Activated CD4-positive, alpha-beta T cell treated with anti-CD3 and anti-CD28 coated beads, Interleukin-2, Interleukin-6, amounts not matched to agents 100 ng/mL and 50 ng/mL, durations not matched to agents 16 hours and 8 hours (primary cell): ENCODE results near the gene COL5A1.

ENCODE experiments used
- DNase-seq: peaks from one replicate; pipeline ENCODE4 v3.0.0-alpha.2; 2020

COL5A1 gene

DNA sequence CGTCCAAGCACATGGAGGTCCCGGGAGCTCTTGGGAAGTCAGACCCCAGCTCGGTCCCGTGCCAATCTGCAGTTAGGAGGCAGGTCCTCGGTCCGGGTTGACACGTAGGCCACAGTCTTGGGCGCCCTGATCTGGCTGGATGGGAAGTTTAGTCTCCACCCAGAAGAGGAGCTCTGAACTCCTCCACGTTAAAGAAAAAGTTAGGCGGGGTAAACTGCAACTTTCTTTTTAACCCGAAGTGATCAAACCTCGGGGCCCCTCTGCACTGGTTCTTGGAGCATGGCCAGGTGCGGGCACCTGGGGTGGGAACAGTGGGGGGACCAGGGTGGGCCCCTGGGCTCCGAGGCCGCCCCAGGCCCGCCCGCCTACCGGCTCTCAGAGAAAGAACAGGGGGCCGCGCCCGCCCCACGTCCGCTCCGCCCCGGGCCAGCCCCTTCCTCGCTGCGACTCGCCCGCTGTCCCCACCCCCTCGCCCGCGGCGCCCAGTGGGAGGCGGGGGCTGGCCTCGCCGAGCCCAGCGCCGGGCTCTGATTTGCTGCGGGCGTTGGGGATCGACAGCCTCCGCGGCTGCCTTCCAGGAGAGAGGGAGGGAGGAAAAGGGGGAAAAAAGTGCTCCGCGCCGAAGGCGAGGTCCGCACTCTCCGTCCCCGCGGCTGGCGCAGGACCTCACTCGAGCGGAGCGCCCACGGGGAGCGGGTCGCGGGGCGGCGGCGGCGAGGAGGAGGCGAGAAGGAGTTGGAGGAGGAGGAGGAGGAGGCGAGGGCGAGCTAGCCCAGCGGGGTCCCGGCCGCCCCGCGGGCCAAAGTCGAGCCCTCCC lies at the start of gene COL5A1:
COL5A1 (plus strand) TSS at position 631 of the 817 bp plus-strand sequence. CDS start 385 bp downstream, outside the sequence.
- DNase-seq = peak; percentile 12

DNA sequence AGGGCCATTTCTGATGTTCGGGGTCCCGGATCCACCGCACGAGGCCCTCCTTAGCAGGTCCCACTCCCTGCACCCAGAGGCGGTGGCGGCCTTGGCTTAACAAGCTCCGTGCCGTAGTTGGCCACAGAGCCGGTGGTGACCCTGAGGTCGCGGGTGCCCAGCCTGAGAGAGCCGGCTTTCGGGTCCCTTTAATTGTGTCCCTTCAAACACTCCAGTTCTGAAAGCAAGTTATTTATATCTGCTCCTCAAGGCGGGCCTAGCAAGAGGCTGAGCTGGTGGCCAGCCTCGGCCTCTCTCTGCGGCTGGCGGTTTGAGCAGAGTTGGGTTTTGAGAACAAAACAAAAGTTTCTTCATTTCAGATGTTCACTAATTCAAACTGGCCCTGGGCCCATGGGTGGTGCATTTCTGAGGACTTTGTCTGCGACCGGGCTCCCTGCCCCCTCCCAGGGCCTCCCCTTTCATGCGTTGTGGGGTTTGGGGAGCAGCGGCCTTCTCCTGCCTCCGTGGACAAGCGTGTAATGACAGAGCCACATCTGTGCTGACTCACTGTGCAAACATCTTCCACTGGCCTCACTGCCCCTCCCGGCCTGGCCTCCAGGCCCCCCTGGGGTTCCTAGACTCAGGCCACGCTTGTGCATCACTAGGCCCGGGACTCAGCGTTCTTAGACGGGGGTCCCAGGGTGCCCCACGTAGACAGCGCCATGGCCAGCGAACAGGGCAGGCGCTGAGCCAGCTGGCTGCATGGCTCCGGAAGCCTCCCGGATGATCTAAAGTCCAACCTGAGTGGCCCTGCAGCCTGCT lies 49.4 kb upstream of the COL5A1 start:
- DNase-seq = no peak

DNA sequence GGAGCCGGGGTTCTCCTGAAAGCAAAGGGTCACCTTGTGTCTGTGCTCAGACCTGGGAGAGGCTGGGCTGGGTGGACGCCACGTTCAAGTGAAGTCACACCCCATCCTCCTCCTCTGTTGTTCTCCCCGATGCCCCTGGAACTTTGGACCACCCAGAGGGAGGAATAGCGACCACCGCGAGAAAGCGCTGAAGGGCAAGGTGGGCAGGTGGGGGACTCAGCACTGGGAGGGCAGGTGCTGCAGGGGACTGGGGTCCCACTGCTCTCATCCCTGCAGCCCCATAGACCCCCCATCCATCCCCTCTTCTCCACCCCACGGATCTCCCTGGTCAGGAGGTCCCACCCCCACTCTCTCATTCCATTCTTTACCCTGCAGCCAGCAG lies 48.8 kb upstream of the COL5A1 start:
- no peak for DNase-seq

DNA sequence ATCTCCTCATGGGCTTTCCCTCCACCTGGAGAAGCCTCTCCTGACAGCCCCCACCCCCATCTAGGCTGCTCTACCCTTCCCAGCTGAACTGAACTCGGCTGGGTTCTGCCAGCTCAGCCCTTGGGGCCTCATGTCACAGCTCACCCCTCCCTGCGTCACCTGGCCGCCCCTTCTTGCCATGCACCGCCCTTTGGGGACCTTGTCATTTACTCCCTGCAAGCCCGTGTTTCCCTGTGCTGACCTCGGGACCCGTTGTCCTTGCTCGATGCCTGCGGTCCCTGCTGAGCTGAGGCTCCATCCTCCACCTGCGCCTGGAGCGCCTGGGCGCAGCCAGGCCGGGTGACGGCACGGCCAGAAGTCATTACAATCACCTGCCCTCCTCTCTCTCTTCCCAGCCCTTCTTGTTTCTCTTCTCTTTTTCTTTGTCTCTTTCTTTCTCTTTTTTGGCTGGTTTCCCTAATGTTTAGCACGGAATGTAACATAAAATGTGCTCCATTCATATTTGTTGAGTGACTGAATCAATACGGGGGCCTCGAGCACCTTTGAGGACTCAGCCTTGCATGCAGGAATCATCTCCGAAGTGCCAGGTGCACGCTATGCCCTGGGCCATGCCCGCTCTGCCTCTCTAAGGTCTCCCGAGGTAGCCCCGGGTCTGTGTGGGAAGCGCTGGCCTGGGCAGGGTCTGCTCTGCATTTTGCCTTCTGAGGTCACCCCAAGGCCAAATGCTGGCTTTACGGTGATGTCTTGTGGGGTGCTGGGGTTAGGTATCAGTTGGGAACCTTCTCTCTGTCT lies 48.1 kb upstream of the COL5A1 start:
- DNase-seq = no peak

DNA sequence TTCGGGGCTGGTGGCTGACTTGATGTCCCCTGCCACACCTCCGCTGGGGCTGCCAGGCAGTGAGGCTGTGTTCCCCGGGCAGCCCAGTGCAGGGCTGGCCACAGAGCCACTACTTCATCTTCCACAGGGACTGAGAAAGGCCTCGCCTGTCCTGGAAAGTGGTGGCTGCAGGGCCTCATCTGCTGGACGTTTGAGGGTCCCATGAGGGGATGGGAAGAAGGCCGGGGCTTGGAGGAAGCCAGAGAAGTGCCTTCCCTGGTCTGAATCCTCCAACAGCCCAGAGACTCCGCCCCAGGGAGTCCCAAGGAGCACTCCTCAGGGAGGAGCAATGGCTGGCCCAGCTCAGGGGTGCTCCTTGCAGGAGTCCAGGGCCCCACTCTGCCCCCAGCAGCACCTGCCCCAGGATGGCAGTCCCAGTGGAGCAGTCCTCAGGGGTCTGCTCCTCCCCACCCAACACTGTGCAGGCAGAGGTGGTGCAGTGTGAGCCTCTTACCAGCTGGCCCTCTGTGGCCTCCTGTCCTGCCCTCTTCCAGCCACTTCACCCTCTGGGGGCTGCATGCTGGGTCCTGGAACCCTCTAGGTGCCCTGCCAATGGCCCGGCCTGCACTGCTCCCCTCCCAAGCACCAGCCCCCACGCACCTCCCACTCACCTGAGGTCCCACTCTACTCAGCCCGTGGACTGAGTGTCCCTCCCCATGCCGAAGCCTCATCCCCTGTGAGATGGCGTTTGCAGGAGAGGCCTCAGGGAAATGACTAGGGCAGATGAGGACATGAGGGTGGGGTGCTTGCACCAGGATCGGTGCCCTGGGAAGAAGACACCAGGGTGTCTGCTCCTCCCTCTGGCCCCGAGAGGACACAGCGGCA lies 47.3 kb upstream of the COL5A1 start:
- no peak for DNase-seq

DNA sequence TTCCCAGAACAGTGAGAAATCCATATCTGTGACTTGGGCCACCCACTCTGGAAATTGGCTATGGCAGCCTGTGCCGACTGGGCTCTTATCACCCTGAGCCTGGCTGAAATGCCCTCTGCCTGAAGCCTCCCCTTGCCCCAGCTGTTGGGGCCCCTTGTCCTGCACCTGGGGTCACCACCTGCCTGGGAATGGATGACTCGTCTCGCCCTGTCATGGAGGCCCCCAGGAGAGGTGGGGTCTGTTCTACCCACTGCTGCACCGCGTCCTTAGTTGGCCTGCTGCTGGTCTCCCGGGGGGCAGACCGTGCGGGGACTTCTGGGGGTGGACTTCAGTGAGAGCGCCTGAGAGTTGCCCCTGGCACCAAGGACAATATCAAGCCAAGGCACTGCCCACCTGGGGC lies 46.6 kb upstream of the COL5A1 start:
- DNase-seq = no peak

DNA sequence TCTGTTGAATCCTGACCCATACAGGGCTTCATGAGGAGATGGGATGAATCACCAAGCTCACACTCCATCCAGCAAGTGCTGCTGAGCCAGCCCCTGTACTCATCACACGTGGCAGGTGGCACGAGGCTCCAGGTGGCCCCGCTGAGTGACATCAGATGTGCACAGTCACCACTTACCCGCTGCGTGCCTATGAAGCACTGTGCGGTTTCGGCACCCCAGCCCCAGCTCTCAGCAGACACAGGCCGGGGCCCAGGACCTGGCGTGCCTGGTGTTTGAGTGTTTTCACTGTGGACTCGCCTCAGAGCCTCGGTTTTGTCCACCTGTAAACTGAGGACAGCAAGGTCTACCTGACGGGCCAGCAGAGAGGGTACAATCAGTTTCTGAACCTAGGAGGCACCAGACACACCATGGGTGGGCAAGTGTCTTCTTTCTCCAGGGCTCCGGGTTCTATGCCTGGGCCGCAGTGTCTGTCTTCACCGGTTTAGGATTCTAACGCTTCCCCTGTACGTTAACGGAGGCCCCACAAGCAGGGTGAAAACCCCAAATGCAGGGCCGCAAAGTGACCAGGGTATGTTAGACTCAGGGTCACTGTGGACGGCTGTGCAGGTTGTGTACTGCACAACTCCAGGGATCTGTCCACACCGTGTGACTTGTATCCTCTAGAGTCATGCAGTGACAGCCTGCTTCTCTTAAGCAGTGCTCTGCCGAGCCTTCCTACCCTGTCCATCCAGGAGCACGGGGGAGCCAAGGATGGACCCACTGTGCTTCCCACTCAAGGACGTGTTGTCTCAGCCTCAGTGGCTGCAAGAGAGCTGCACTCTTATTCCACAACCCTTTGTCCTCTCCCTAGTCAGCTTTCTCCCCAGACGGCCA lies 44.3 kb upstream of the COL5A1 start:
- no peak for DNase-seq

DNA sequence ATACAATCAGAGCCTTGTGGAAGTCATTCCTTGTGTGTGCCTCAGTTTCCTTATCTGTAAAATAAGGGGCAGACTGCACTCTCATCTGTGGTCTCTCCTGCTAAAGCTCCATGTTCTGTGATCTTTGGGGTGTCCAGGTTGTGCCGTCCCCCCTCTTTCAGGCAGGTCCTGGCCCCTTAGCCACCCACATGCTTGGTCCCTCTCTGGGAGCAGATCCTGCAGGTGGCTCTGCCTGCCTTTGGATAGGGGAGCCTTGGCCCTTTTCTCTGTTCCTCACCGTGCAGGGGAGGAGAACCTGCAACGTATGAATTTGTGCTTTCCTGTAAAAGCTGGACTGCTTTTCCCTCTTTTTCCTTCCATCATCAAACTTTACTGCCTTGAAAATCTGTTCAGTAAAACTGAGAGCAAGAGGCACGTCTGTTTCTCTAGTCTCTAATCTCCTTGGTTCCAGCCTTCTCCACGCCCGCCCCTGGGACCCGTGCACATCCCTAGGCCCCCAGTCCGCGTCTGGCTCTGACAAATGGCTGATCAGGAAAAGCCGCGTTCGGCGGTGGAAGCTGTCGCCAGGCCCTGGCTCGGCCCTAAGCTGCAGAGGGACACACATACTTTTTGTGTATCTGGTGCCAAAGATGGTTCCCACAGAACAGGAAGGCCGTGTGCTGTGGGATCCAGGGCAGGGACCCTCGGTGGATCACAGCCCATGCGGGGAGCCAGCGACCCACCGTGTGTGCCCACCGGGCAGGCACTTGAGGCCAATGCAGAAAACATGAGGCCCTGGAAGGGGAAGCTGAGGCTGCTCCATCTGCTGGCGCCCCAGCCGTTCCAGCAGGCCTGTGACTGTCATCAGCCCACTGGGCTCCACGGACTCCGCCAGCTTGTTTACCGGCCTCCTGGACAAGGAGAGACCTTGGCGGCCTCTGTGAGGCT lies 43.4 kb upstream of the COL5A1 start:
- DNase-seq = no peak

DNA sequence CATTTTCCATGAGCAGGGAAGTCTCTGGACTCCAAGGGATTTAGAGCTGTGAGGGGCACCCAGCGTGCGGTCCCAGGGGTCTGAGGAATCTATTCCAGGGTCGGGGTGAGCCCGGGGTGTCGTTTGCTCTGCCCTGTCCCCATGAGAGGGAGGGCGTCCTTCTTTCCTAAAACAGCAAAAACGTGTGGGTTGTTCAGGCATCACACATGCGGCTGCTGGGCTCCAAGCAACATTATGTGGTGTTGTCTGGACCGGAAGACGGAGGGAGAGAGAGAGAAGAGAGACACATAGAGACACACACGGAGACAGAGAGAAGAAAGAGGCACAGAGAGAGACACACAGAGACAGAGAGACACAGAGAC lies 42.7 kb upstream of the COL5A1 start:
- DNase-seq = no peak

DNA sequence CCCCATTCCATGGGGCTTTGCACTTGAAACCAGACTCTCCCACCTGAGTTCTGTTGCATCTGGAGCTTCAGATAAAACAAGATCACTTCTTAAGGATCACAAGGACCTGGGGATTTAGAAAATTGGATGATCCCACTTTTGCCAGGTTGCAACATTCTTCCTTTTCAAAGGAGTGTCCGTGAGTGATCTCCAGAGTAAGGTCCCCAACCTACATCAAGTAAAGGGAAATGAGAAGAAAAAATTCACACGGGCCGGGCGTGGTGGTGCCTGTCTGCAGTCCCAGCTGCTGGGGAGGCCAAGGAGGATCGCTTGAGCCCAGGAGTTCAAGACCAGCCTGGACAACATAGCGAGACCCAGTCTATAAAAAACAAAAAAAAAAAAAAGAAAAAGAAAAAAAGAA lies 41.2 kb upstream of the COL5A1 start:
- no peak for DNase-seq

DNA sequence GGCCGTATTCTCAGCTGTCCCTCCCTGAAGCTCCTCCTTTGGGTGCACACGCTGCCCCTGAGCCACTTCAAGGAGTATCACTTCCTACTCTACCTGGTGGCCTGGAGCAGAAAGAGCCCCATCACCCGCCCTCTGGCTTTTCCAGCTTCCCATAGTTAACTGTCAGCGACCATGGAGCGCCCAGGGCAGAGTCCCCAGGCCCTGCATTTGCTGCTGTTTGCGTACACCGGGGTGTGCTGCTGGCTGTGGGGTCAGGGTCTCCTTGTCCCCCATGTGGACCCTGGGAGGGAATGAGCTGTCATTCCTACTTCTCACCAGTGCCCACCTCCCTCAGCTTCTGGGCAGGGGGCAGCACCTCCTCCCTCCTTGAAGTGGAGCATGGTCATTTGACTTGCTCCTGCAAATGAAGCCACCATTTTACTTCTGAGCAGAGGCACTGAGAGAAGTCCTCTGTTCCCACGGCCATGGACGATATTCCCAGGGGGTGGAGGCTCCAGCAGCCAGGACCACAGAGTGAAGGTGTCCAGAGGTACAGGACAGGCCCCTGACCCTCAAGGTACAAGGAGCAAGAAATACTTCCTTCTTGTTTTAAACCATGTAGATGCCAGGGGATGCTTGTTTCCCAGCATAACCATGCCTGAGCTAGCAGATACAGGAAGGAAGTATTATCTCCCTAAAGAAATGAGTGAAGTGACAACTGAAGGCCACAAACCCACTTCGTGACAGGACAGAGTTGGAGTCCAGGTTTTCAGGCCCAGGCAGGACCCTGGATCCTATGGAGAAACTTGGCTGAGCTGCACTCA lies 40.6 kb upstream of the COL5A1 start:
- no peak for DNase-seq

DNA sequence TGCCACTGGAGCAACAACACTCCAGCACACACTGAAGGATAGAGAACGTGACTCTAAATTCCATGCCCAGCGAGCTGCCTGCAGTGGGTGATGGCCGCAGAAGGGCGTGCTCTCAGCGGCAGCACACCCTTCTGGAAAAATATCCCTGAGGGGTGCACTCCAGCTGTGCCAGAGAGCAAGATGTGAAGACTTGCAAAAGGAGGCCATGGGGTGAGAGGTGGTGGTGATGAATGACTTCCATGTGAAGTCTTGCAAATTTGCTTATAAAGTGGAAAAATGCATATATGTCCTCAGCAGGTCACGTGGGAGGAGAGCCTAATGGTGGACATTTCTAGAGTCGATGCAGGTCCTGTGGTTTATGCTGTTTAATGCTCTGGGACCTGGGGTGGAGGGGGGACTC lies 39.8 kb upstream of the COL5A1 start:
- DNase-seq = no peak

DNA sequence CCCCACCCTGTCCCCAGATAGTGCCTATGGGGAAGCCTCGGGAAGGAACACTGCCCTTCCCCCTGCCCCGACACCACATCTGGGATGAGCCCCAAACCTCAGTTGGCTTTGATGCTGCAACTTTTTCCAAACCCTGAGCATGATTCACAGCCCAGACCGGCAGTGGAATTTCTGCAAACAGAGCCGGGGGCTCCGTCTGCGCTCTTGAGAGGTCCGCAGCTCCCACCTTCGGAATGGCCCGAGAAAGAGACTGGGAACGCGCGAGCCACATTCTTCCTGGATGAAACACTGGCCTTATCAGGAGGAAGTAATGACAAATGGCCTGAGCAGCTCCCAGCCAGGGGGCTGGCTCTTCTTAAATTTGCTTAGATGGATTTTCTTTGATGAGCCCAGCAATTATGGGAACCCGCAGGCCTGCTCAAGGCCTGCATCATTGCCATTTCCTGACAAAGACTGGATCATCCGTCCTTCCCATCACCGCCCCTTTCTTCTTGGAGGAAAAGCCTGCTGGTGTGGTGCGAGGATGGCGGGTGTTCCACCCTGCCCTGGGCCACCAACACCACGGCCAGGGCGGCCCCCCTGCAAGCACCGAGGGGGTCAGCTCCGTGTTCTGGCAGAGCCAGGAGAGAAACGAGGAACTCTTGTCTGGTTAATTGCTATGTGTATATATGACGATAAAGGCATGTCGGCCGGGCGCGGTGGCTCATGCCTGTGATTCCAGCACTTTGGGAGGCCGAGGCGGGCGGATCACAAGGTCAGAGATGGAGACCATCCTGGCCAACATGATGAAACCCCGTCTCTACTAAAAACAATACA lies 38.8 kb upstream of the COL5A1 start:
- no peak for DNase-seq

DNA sequence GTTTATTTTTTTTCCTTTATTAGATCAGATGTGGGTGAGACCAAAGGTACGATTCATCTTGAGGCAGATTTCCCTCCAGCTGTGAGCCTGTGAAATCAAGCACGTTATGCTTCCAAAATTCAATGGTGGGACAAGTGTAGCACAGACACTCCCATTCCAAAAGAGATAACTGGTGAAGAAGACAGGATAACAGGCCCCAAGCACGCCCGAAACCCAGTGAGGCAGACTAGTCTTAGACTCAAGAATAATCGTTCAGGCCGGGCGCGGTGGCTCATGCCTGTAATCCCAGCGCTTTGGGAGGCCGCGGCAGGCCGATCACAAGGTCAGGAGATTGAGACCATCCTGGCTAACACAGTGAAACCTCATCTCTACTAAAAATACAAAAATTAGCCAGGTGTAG lies 36.8 kb upstream of the COL5A1 start:
- no peak for DNase-seq

DNA sequence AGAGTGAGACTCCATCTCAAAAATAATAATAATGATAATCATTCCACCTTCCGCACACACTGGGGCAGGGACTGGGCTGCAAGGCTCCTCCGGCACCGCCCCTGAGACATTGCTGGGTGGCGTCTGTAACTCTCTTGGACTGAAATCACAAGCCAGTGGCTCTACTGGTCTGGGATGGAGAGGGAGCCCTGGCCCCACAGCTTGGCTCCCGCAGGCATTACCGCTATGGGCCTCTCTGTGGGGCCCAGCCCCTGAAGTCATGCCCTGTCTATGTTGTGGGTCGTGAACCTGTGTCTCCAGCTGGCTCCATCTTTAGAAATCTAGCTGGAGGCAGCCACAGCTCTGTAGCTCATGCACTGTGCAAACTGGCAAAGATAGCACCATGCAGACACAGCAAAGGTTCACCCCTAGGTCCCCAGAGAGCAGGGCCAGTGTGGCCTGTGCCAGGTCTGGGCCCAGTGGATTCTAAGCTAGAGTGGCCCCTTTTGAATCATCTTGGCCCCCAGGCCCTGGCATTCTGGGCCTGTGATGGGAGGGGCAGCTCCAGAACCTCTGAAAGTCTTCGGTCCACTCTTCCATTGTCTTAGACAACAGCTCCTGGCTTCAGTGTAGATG lies 36.1 kb upstream of the COL5A1 start:
- no peak for DNase-seq

DNA sequence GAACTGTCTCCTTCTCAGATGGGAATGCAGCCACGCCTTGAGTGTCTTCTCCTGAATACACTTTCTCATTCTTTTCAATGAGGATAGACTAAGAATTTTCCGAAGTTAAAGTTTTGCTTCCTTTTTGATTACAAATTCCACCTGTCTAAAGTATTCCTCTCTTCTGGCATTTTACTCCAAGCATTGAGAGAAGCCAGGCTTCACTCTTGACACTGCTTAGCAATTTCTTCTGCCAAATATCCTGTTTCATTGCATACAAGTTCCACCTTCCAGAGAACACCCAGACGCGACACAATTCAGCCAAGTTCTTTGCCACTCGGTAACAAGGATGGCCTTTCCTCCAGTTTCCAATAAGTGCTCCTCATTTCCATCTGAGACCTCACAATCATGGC lies 35.6 kb upstream of the COL5A1 start:
- DNase-seq = no peak

DNA sequence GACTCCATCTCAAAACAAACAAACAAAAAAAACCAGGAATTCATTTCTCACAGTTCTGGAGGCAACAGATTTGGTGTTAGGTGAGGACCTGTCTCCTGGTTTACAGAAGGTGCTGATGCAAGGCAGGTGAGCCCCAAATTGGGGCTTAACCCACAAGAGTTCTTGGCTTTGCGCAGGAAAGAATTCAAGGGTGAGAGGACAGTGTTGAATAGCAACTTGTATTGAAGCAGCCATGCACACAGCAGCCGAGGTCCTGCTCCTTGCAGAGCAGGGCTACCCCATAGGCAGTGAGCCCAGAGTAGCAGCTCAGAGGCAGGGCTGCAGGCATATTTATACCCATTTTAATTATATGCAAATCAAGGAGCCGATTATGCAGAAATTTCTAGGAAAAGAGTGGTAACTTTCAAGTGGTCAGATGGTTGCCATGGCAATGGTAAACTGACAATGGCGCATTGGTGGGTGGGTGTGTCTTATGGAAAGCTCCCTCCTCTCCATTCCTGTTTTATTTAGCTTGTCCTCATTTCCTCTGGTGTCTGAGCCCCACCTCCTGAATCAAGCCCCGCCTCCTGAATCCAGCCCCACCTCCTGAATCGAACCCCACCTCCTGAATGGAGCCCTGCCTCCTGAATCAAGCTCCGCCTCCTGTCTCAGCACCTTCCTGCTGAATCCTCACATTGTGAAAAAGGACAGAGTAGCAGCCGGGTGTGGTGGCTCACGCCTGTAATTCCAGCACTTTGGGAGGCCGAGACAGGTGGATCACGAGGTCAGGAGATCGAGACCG lies 34.5 kb upstream of the COL5A1 start:
- DNase-seq = no peak
